GM21526 (cell line): ENCODE data around the gene AVPR1A.

ENCODE experiments used
- ATAC-seq: cut with Tn5 transposase; IDR thresholded peaks from one replicate; pipeline ENCODE4 v1.9.1; 2021; ENCODE audit warnings: moderate library complexity; ENCODE audit not compliant: unreplicated experiment, low FRiP score

The AVPR1A gene

GRCh38 chr12:63095369-63095980 lies 55.5 kb downstream of the AVPR1A start:
- ATAC-seq: no peak

- no peak for ATAC-seq
These were observed 57.3 kb downstream of the AVPR1A start for GRCh38 chr12:63093711-63094110.

- no peak for ATAC-seq
These were observed 57.9 kb downstream of the AVPR1A start for GRCh38 chr12:63093084-63093483.
